Hematopoietic multipotent progenitor cell treated with erythropoietin and hydrocortisone succinate and interleukin-3 and kit ligand, for 15 days (in vitro differentiated cells): Measurements from ENCODE around the gene BCAS1.

Experiments used
- DNase-seq: peaks from one replicate; pipeline ENCODE4 v3.0.0-alpha.2; 2015; ENCODE audit warnings: low spot score

Gene BCAS1

DNA sequence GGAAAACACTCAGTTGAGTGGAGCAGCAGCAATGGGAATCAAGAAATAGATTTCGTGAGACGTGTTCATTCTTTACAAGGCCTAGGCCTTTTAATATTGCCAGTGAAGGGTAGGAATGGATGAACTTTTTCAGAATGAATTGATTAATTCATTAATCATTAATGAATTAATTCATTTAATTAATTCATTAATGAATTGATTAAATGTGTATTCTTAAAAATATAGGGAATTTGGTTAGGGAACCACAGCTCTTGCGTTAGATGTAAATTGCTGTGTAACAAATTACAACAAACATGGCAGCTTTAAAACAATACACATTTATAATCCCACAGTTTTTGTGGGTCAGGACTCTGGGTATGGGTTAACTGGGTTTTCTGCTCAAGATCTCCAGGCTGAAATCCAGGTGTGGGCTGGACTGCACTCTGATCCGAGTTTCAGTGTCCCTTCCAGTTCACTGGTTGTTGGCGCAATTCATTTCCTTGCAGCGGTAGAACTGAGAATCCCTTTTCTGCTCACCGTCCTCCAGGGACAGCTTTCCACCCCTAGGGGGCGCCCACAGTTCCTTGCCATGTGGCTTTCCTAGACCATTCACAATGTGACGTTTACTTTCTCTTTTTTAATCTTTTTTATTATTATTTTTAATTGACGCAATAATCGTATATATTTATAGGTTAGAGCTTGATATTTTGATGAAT is 32.8 kb upstream of the BCAS1 start:
- peak; percentile 66 for DNase-seq

DNA sequence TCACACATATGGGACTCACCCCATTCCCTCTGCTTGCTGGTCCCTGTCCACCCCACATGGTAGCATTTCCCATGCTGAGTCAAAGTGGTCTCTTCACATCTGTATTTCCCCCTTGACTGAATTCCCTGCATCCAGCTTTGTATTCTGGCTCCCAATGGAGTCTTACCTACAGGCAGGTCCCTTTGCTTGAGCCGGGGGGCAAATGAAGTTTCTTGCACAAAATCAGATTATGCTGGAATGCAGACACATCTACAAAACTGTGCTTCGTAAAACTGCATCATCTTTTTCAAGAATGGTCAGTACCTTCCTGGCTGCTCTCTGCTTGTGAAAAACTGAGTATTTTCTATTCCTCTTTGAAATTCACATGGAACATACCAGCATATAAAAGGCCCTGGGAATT is 32.1 kb upstream of the BCAS1 start:
- DNase-seq, result no peak

DNA sequence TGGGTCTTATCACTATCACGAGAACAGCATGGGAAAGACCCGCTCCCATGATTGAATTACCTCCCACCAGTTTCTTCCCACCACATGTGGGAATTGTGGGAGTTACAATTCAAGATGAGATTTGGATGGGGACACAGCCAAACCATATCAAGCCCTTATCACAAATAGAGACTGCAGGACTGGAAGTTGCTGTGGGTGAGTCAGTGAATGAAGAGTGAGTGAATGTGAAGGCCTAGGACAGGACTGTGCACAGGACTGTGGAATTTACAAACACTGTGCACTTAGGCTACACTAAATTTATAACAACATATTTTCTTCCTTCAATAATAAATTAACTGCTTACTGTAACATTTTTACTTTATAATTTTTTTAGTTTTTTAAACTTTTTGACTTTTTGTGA is 30.2 kb upstream of the BCAS1 start:
- no peak for DNase-seq

DNA sequence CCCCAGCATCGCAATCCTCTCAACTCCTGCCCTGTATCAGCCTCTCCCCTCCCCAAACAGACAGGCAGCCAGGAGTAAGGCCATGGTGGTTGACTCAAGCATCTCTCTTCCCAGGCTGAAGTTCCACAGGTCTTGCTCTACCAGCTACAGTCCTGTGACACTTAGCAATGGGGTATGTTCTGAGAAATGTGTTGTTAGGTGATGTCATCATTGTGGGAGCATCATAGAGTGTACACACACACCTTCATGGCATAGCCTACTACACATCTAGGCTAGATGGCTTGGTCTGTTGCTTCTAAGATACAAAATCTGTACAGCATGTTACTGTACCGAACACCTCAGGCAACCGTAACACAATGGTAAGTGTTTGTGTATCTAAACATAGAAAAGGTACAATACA is 29.5 kb upstream of the BCAS1 start:
- no peak for DNase-seq

DNA sequence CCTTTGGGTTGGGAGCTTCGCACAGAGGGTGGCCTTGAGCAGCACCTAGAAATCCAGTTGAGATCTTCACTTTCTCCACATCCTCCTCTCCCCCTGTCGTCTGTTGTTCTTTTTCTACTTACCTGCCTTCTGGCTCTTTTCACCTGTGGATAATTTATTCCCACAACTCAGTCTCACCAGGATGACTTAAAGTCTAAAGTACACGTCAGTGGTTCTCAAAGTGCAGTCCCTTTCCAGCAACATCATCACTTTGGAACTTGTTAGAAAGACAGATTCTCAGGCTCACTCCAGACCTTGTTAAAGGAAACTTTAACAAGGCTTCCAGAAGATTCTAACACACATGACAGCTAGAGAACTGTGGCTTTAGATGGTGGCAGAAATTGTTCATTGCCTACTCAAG is 27.7 kb upstream of the BCAS1 start:
- DNase-seq, result no peak

DNA sequence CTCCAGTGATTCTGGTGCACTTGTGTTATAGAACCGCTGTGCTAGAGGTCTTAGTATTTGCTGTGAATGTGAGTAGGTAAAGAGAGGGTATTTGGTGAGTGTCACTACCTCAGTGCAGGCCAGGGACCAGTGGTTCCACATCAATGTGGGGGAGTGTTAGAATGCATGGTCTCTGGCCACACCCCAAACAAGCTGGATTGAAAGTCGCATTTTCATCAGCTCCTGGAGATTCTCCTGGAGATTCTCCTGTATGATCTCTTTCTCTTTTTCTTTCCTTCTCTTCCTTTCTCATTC is 26.8 kb upstream of the BCAS1 start:
- no peak for DNase-seq

DNA sequence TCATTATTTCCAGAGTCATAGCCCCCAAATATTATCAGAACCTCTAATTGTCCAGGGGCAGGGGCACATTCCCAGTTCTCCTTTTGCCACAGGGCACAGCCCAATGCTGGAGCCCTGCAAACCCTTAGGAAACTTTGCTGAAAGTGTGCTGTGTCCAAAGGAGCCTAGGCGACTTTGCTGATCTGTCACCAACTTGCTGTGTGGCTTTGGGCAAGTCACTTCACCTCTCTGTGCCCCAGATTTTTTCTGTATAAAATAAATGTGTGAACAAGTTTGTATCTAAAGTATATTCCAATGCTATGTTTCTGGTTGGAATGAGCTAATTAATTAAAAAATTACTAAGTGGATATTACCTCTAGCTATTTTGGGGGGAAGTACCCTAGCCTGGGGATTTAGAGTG is 25.4 kb upstream of the BCAS1 start:
- no peak for DNase-seq

DNA sequence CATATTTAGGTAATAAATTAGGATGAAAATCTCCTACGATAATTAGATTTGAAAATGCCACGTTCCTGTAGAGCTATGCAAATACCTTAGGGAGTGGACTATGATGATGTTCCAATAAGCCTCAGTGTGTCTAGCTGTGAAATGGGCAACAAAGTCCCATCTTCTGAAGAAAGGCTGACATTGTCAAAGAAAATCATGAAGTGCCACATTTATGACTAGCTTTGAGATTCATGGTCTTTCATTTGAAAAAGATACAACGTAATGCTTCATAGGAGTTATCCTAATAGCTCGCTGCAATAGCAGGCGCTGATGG is 23.8 kb upstream of the BCAS1 start:
- no peak for DNase-seq

DNA sequence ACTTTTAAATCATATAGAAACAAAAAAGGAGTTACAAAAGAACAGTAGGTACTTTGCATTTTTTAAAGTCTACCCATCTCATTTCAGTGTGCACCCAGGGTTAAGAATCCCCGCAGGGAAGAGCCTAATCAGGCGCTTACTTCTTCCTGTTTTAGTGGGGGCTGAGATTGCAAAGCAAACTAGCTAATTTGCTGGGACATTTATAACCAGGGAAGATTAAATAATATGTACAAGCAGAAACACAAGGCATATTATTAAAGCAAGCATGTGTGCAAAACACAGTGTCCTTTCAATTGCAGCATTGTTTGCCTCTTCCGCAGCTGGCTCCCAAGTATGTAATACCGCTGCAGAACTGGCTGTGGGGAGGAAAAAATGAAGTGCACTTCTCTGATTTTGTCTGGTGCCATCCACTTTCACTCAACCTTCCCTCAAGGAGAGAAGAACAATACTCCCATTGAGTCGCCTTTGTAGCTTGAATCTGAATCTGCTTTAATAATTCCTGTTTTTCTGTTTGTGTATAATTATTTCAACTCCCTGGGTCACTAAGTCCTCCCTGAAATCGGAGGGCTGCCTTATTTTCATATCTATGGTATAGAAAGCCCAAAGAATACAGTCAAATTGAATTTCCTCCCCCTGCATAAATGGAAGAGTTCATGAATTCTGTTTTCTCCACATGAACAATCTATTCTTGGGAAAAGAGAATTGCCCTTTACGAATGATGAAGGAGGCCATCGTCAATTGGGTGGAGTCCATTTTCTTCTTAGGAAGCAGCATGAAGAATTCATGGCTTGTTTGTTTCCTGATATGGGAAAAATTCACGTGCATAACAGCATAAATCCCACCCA is 23.3 kb upstream of the BCAS1 start:
- DNase-seq, result no peak

DNA sequence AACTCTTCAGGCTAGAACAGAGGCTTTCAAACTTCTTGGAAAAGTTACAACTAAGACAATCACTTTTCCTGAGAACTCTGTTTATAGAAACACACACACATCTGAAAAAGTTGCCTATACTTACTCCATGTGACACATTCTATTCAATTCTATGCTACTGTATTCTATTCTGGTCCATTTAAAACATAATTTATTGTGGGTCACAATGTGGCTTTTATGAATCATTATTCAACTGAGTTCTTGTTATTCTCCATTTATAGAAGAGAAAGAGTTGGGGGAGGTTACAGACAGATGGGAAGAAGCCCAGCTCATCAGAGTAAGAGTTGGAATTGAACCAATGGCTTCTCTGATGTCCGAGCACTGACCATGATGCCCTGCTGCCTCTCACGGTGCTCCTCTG is 21.6 kb upstream of the BCAS1 start:
- no peak for DNase-seq

DNA sequence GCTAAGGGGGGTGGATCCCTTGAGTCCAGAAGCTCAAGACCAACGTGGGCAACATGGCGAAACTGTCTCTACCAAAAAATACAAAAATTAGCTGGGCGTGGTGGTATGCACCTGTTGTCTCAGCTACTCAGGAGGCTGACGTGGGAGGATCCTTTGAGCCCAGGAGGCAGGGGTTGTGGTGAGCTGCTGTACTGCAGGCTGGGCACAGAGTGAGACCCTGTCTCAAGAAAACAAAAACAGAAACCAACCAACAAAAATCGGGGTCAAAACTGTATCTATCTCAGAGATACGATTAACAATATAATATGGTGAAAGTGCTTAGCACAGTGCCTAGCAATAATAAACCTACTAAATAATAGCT is 20.7 kb upstream of the BCAS1 start:
- no peak for DNase-seq

DNA sequence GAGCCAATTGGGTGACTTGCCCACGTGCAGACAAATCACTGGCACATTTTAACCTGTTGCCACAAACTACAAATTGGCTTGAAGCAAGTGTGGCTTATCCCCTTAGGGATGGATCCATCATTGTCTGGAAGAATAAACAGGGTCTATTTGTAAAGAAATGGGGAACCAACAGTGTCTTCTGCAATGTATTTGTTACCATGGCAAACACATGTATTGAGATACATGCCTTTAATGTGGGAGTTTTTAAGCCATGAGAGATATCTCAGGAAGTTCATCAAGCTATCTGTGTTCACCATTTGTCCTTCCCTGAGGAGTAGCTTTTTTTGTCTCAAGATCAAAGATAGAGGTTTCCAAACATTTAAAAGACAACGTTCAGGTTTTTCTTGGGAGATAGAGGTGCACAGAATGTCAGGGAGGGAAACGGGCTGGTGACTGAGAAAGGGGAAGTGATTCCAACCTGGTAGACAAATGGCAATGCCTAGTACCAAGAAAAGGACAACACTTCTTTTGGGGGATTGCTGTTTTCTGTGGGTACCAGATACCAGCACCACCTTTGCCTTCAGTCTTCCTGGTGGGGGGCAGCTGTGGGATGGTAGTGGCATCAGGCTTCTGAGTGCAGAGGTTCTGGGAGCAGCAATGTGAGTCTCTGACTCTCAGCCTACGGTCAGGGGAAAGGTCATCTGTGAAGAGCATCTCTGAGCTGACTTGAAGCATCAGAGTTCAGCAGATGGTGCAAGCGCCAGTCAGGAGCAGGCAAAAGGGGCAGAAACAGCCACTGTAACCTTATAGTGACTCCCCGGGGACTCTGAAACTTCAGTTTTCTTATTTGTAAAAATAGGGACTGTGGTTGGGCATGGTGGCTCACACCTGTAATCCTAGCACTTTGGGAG is 20.1 kb upstream of the BCAS1 start:
- no peak for DNase-seq

DNA sequence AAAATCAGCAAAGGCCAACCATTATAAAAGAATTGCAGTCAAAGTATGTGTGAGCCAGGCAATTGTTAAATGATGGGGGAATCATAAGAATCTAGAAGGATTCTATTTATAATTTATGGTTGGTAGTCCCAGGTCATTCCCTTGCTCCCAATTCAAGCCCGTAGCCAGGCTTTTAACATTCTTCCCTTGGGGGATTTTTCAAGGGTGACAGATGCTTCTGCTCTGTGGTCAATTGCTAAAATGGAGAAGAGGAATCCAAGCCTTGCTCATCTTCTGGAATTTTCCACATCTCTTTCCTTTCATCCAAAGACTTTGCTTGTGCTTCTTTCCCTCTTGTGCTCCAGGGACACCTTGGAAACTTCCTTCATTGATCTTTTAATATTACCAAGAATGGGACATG is 18.0 kb upstream of the BCAS1 start:
- DNase-seq, result no peak

DNA sequence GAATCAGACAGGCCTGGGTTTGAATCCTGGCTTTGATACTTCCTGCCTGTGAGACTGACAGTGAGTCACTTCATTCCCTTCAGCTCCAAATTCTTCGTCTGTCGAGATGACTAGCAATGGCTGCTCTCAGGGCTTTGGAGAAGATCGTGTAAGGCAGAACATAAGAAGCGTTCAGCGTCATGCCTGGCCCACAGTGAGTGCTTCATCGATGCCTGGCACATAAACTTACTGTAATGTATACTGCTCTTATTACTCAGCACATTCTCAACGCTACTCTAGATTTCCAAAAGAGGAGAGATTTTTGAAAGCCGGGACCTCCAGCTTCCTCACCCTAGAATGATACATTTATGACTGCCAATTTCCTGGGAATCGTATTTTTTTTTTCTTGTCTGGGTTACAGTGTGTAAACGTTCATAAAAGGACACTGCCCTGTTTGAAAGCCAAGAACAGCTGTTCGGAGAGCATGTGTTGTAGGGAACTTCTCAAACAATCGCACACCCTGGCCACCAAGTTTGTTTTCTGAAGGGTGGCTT is 16.2 kb upstream of the BCAS1 start:
- no peak for DNase-seq

DNA sequence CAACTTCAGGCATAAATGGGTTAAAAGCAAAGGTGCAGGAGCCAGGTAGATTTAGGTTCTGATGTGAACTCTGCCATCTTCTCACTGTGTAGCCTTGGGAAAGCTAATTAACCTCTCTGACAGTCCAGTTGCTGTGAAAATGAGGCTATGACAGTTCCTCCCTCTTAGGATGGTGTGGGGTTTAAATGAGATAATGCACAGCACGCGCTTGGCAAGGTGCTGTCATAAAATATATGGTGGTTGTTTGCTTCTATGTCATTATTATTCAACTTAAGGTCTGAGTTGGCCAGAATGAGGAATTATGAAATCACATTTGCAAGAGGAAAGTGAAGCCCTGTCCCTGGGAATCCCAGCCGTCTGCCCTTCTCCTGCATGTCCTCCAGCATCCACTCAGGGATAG is 15.5 kb upstream of the BCAS1 start:
- no peak for DNase-seq

DNA sequence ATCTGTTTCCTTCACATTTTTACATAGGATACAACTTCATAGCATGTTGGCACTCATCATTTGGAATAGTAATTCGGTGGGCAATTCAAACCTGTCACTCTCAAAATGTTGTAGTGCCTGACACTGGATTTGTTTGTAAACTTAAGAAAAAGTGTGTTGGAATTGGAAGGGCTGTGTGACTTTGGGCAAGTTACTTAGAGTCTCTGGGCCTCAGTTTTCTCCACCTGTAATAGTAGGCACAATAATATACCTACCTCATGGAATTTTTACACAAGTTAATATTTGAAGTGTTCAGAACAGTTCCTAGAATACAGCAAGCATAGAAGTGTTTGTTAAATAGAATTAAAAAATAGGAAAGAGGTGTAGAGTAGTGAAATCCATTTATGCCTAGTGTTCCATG is 15.0 kb upstream of the BCAS1 start:
- no peak for DNase-seq

DNA sequence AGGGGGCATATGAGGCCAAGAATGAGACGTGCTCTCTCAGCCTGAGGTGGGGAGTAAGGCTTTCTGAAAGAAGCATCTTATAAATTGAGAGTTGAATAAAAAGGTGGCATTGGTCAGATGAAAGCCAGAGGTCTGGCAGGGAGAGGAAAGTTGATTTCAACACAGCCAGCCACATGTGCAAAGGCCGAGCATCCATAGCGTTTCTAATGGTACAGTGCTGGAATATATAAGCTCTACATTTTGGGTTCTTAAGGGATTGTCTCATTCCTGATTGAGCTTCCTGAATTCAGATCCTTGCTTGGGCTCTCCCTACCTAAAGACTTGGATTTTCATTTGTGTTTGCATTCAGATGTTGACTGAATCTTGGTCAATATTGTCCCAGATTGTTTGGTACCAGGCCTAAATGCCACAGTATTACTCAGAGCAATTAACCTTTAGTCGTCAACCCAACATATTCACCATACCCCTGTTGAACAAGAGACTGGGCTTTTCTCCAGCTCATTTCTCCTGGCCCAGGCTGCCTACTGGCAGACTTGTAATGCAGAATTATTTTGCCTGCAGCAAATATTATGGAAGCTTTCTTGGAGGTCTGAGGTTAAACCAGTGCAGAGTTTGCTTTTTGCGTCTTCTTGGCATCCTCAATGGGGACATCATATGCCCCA is 14.5 kb upstream of the BCAS1 start:
- no peak for DNase-seq

DNA sequence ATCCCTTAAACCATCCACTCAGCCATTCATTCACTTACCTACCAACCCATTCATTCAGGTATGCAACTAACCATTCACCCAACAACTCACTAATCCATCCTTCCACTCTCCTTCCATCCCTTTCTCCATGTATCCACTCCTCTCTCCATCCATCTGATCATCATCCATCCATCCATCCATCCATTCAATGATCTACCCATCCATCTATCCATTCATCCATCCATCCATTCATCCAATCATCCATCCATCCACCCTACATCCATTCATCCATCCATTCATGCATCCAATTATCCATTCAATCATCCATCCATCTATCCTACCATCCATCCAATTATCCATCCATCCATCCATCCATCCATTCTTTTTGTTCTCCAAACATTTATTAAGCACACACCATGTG is 13.8 kb upstream of the BCAS1 start:
- DNase-seq, result no peak

DNA sequence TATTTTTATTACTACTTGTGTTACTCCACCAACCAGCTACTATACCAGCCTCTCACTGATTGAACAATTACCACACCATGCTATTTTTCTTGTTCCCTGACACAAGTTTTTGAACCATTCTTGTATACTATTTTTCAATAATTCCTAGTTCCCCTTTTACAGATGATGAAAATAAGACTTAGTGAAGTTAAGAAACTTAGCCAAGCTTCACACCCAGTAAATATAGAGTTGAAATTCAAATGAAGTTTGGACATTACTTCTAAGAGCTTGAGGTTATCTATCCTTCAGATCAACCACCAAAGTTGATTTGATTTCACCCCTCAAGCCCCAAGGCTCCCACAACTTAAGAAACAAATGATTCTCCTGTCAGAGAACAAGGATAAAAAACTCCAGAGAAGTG is 13.1 kb upstream of the BCAS1 start:
- no peak for DNase-seq

DNA sequence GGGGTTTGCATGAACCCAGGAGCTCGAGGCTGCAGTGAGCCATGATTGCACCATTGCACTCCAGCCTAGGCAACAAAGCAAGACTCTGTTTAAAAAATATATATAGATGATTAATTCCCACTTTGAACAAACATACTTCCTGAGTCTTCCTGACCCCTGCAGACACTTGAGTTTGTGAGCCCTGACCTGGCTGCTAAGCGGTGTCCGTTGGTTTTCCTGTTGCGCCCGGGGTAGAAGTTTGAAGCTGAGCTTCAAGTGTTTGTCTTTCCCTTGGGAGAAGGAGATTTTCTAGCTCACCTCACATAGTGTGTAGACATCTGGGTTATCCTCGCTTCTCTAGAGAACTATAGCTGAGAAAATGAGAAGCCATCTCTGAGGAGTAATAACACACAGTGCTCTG is 11.7 kb upstream of the BCAS1 start:
- DNase-seq, result no peak

DNA sequence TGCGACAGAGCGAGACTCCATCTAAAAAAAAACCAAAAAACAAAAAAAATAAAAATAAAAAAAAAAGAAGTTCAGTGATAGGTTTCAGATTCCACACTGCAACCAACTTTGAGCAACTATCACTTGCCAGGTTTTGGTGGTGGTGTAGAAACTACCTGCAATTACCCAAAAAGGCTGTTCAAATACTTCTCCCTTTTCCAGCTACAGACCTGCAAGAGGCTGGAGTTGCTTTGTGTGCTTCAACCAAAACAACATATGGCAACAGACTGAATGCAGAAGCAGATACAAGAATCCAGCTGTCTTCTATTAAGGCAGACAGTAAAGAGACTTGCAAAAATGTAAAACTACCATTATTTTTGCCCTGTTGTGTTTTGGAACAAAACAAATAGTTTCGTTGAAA is 9.3 kb upstream of the BCAS1 start:
- DNase-seq, result no peak

DNA sequence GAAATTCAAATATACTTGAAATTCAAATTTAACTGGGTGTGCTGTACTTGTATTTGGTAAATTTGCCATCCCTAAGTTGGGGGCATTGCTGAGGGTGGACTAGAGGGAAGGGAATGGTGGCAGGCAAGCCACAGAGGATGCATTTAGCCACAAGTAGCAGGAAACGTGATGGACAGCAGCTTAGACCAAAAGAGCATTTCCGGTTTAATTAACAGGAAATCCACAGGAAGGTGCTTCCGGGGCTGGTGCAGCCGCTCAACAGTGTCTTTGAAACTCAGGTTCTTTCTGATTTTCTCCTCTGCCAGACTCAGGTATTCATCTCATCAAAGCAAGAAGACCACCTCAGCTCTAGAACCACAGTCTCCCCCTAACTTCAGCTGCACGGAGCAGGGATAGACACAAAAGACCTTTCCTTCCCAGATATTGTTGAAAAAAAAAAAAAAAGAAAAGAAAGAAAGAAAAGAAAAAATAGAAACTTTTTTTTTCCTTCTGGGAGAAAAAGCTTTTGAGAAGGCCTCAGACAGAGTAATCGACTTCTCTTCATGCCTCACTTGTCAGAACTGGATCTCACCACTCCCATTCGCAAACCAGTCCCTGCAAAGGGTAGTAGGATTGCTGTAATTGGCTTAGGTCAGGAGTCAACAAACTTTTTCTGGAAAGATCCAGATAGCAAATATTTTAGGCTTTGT is 8.0 kb upstream of the BCAS1 start:
- DNase-seq, result no peak
